Measurements from ENCODE around the gene ANK2.

Gene ANK2

DNA sequence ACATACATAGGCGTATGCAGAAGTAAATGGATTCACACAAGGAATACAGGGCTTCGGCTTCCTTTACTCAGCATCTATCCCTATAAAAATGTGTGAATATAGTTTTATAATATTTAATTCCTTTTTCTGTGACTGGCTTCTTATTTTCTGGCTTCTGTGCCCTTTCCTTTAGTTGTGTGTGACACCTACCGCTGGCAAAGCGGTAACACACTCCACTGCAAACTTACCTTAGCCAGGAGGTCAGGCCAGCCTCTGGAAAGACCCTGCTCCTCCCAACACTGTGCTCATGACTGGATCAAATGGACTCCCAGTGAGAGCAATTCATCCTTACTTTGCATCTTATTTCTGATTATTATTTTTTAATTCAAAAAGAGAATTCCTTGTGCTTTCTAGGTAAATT is 244.2 kb downstream of the ANK2 start:
- H3K4me3 ChIP-seq (ENCODE audit: low read depth, low read length), result no peak overlapping the region
- DNase-seq (ENCODE audit: low read depth), result no peak
- TF ChIP-seq, protein P1, sequence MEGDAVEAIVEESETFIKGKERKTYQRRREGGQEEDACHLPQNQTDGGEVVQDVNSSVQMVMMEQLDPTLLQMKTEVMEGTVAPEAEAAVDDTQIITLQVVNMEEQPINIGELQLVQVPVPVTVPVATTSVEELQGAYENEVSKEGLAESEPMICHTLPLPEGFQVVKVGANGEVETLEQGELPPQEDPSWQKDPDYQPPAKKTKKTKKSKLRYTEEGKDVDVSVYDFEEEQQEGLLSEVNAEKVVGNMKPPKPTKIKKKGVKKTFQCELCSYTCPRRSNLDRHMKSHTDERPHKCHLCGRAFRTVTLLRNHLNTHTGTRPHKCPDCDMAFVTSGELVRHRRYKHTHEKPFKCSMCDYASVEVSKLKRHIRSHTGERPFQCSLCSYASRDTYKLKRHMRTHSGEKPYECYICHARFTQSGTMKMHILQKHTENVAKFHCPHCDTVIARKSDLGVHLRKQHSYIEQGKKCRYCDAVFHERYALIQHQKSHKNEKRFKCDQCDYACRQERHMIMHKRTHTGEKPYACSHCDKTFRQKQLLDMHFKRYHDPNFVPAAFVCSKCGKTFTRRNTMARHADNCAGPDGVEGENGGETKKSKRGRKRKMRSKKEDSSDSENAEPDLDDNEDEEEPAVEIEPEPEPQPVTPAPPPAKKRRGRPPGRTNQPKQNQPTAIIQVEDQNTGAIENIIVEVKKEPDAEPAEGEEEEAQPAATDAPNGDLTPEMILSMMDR (conservative IDR thresholded peaks at IDR 0.05; ENCODE audit: low read depth, low read length), result peak; percentile 5

DNA sequence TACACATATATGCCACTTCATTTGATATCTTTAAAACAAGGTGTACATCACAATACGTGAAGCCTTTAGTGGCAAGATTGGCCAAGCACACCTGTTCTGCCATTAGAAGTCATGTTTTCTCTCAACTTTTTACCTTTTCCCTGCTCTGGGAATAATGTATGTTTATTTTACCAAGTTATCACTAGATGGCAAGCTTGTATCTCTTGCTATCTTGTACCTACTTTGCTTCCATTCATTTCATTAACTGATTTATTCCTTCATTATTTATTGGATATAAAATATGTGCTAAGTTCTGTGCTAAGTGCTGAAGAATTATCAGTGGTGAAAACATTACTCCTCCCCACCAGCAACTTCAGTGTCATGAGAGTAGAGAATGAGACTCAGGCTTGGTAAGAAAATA is 245.5 kb downstream of the ANK2 start:
- no peak overlapping the region for H3K4me3 ChIP-seq (ENCODE audit: low read depth, low read length)
- TF ChIP-seq, protein P1 (conservative IDR thresholded peaks at IDR 0.05; ENCODE audit: low read depth, low read length), result no peak
- peak; percentile 5 for DNase-seq (ENCODE audit: low read depth)

DNA sequence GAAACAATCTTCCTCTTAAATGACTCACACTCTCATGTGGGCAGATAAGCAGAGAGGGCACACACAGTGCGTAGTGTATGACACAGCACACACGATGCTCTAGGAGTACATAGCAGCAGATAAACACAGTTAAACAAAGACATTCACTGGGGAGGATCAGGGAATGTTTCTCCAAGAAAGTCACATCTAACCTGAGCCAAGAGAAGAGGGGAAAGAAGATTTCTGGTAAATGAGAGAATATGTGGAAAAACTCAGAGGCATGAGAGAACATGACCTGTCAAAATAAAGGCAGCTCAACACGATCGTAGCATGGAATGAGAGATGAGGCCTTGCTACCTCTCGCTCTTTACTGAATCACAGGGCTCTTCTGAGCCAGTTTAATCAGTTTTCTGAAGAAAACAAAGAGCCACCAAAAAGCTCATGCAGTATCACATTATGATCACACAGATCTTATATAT is 251.0 kb downstream of the ANK2 start:
- peak; percentile 91 for DNase-seq (ENCODE audit: low read depth)
- no peak overlapping the region for H3K4me3 ChIP-seq (ENCODE audit: low read depth, low read length)
- TF ChIP-seq, protein P1 (conservative IDR thresholded peaks at IDR 0.05; ENCODE audit: low read depth, low read length), result no peak

DNA sequence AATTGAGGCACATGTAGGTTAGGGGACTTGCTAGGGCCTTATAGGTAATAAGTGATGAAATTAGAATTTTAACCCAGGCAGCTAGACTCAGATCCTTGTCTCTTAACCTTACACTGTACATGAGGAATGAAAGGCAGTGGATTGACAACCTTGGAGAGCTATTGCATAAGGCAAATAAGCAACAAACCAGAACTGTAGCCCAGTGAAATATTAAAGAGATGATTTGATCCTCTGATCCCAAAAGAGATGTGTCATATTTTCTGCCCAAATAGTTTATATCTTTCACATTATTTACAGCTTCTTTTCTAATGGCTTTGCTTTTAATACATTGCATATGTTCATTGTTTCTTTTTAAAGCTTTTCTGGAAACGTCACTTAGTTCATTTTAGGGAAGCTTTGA is 252.6 kb downstream of the ANK2 start:
- TF ChIP-seq, protein P1 (conservative IDR thresholded peaks at IDR 0.05; ENCODE audit: low read depth, low read length), result no peak

DNA sequence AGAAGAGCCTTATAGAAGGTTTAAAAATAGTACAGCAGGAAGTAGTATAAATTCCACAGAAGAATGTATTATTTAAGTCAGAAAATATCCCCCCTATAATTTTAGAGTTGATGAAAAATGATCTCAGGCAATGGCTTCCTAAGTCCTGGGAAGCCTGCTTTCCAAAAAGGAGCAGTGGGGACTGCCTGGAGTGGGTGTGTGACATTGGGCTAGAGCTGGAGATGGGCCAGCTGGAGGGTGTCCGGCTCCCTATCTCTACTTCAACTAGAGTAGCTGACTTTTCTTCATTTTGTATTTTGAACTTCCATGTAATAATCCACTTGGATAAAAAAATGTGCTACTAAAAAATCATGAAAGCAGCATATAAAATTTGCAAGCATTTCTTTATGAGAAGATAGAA is 253.9 kb downstream of the ANK2 start:
- H3K4me3 ChIP-seq (ENCODE audit: low read depth, low read length), result no peak overlapping the region
- TF ChIP-seq, protein P1 (conservative IDR thresholded peaks at IDR 0.05; ENCODE audit: low read depth, low read length), result no peak
- no peak for DNase-seq (ENCODE audit: low read depth)

More for the DNA sequence above, 252.6 kb downstream of the ANK2 start:
- no peak for DNase-seq (ENCODE audit: low read depth)
- H3K4me3 ChIP-seq (ENCODE audit: low read depth, low read length), result no peak overlapping the region

DNA sequence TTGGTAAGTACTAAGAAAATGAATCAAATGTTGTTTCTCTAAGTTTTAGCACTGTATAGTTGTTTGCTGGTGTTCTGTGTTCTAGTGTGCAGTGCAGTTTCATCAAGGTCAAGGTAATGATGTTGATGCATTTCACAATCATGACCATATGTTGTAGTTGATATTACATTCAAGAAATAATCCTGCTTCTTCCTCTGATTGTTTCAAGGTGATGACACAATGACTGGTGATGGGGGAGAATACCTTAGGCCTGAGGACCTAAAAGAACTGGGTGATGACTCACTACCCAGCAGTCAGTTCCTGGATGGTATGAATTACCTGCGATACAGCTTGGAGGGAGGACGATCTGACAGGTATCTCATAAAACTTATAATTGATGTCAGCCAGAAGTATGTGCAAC is 261.6 kb downstream of the ANK2 start:
- TF ChIP-seq, protein P1 (conservative IDR thresholded peaks at IDR 0.05; ENCODE audit: low read depth, low read length), result no peak
- H3K4me3 ChIP-seq (ENCODE audit: low read depth, low read length), result no peak overlapping the region
- peak; percentile 4 for DNase-seq (ENCODE audit: low read depth)

DNA sequence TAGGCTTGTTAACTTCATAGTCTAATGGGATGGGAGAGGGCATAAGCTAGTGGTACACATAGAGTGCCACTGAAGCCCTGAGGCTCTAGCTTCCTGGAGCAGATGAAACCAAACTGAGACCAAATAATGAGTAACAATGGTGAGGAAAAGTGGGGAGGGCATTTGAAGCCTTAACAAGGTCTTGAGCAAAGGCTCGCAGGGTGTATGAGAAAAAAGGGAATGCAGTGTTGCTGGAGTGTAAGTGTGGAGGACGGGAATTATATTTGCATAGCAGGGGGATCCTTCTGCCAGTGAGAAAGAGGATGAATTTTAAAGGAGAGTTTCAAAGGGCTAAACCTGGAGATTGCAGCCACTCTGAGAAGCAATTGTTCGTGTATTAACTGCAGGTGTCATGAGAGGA is 263.1 kb downstream of the ANK2 start:
- H3K4me3 ChIP-seq (ENCODE audit: low read depth, low read length), result no peak overlapping the region
- TF ChIP-seq, protein P1 (conservative IDR thresholded peaks at IDR 0.05; ENCODE audit: low read depth, low read length), result no peak
- DNase-seq (ENCODE audit: low read depth), result no peak
